Neuronal stem cell (in vitro differentiated cells): ENCODE measurements around the gene C6orf132.

Source experiments
- DNase-seq: peaks from one replicate; pipeline ENCODE4 v3.0.0-alpha.2; 2013; ENCODE audit warnings: low spot score
- H2AFZ ChIP-seq: one replicate; pipeline ENCODE4 v1.6.1; 2013; ENCODE audit warnings: mild to moderate bottlenecking, low read length, inconsistent platforms
- H2AK5ac ChIP-seq: 2 replicates; pipeline ENCODE4 v1.6.1; 2013; ENCODE audit warnings: low read depth, mild to moderate bottlenecking, inconsistent platforms, low read length, moderate library complexity, mixed read lengths
- H2BK120ac ChIP-seq: 2 replicates; pipeline ENCODE4 v1.6.1; 2013; ENCODE audit warnings: low read depth, mild to moderate bottlenecking, inconsistent platforms, low read length, moderate library complexity, mixed read lengths
- H2BK12ac ChIP-seq: one replicate; pipeline ENCODE4 v1.6.1; 2013; ENCODE audit warnings: low read length, inconsistent platforms
- H2BK15ac ChIP-seq: 2 replicates; pipeline ENCODE4 v1.6.1; 2013; ENCODE audit warnings: mild to moderate bottlenecking, low read length, inconsistent platforms, mixed read lengths
- H2BK5ac ChIP-seq: one replicate; pipeline ENCODE4 v1.6.1; 2013; ENCODE audit warnings: inconsistent platforms, mild to moderate bottlenecking, low read length, moderate library complexity
- H3K14ac ChIP-seq: one replicate; pipeline ENCODE4 v1.6.1; 2013; ENCODE audit warnings: low read length, inconsistent platforms
- H3K18ac ChIP-seq: 2 replicates; pipeline ENCODE4 v1.6.1; 2013; ENCODE audit warnings: low read length, inconsistent platforms
- H3K23ac ChIP-seq: 2 replicates; pipeline ENCODE4 v1.6.1; 2013; ENCODE audit warnings: low read depth, mild to moderate bottlenecking, mixed read lengths, low read length, inconsistent platforms; ENCODE audit not compliant: poor library complexity
- H3K27ac ChIP-seq: replicated peaks from 3 replicates; pipeline ENCODE4 v1.5.1; 2013; ENCODE audit warnings: low read length, inconsistent platforms
- H3K27me3 ChIP-seq, 3 experiments: 2 replicates each; pipeline ENCODE4 v1.6.1; 2013; ENCODE audit warnings: low read length in 3 of 3, mild to moderate bottlenecking in 2 of 3, inconsistent platforms in 1 of 3, low read depth in 1 of 3, mixed read lengths in 1 of 3, moderate library complexity in 1 of 3; ENCODE audit not compliant: control insufficient read depth in 3 of 3, insufficient read depth in 3 of 3
- H3K36me3 ChIP-seq, 2 donors: replicated peaks in 1 of 2; 2 replicates each; pipeline ENCODE4 v1.6.1; 2013; ENCODE audit warnings: low read length in 2 of 2; ENCODE audit not compliant: control insufficient read depth in 2 of 2, insufficient read depth in 2 of 2
- H3K4ac ChIP-seq: 2 replicates; pipeline ENCODE4 v1.6.1; 2013; ENCODE audit warnings: inconsistent platforms, mild to moderate bottlenecking, low read length, moderate library complexity
- H3K4me1 ChIP-seq, 2 donors: 1 replicate in 1 of 2; 2 replicates in 1 of 2; pipeline ENCODE4 v1.6.1; 2013; ENCODE audit warnings: low read length in 2 of 2, low read depth in 1 of 2; ENCODE audit not compliant: control insufficient read depth in 2 of 2, insufficient read depth in 1 of 2
- H3K4me2 ChIP-seq: one replicate; pipeline ENCODE4 v1.6.1; 2013; ENCODE audit warnings: mild to moderate bottlenecking, low read length, inconsistent platforms; ENCODE audit not compliant: insufficient read depth, poor library complexity, severe bottlenecking
- H3K4me3 ChIP-seq, 2 donors: 2 replicates each; pipeline ENCODE4 v1.5.1; 2013; ENCODE audit warnings: low read length in 2 of 2, mild to moderate bottlenecking in 2 of 2, inconsistent platforms in 1 of 2, moderate library complexity in 1 of 2
- H3K79me1 ChIP-seq: one replicate; pipeline ENCODE4 v1.6.1; 2013; ENCODE audit warnings: low read depth, mild to moderate bottlenecking, inconsistent platforms, low read length, moderate library complexity
- H3K9ac ChIP-seq: one replicate; pipeline ENCODE4 v1.6.1; 2013; ENCODE audit warnings: mild to moderate bottlenecking, low read depth, low read length, inconsistent platforms; ENCODE audit not compliant: poor library complexity
- H3K9me3 ChIP-seq, 2 donors: replicated peaks in 1 of 2; 2 replicates each; pipeline versions ENCODE3 to v1.6.1; 2013; ENCODE audit warnings: low read length in 2 of 2, mild to moderate bottlenecking in 2 of 2, inconsistent platforms in 1 of 2, low read depth in 1 of 2, mixed read lengths in 1 of 2, moderate library complexity in 1 of 2; ENCODE audit not compliant: control insufficient read depth in 2 of 2, insufficient read depth in 1 of 2
- H4K8ac ChIP-seq: one replicate; pipeline ENCODE4 v1.6.1; 2013; ENCODE audit warnings: low read depth, mild to moderate bottlenecking, inconsistent platforms, low read length, moderate library complexity
- H4K91ac ChIP-seq: one replicate; pipeline ENCODE4 v1.6.1; 2013; ENCODE audit warnings: low read length, low read depth, mild to moderate bottlenecking, inconsistent platforms; ENCODE audit not compliant: poor library complexity
- WGBS, 2 donors: extraction: QIAGEN DNeasy Blood & Tissue Kit; methylation state at CpG; one replicate each; pipeline ENCODE4 v1.1.7; 2013; ENCODE audit warnings: missing lambda C conversion rate in 2 of 2, mixed read lengths in 1 of 2; ENCODE audit not compliant: insufficient read length in 2 of 2, insufficient replicate concordance in 1 of 2; ENCODE audit errors: extremely low coverage in 2 of 2; 5-methylcytosine and 5-hydroxymethylcytosine counted together

C6orf132 gene

DNA sequence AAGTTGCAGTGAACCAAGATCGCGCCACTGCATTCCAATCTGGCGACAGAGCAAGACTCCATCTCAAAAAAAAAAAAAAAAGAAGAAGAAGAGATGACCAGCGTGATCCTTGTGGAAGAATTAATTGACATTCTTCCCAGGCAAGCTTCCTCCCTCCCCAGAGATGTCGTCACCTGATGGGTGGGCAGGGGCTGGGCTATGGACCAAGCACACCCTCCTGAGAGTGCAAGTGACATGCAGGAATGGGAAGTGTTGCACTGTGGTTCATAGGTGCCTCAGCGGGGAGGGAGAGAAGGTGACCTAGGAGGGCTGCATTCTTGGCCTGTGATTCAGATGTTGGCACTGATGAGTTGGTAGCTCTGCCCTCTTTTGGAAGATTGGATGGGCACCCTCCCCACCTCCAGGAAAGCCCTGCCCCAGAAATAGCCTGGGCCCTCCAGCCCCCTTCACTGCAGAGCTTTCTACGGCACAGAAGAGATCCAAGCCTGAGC is 54.3 kb downstream of the C6orf132 start:
- H3K4me2 ChIP-seq = no peak overlapping the region
- no peak overlapping the region for H4K91ac ChIP-seq
- H3K36me3 ChIP-seq = peaks cover 0 to 2% of the 10 kb centered on the region in 2 donors
- no peak overlapping the region for H3K14ac ChIP-seq
- no peak overlapping the region for H2BK15ac ChIP-seq
- no peak overlapping the region for H3K4me3 ChIP-seq
- no peak overlapping the region for H3K18ac ChIP-seq
- H3K79me1 ChIP-seq = no peaks in the 10 kb centered on the region
- no CpG with 5 or more reads among the region's 7 CpGs for WGBS, 2 donors
- no peak overlapping the region for H3K4ac ChIP-seq
- no peak overlapping the region for H2AFZ ChIP-seq
- no peak overlapping the region for H2BK5ac ChIP-seq
- H3K9ac ChIP-seq = peak overlapping the region; percentile 33
- H3K27me3 ChIP-seq = peaks cover 0 to 3% (median 0%) of the 10 kb centered on the region in 3 experiments
- no peak overlapping the region for H2AK5ac ChIP-seq
- H3K27ac ChIP-seq = no peak overlapping the region
- peaks cover 0 to 5% of the 10 kb centered on the region in 2 donors for H3K4me1 ChIP-seq
- no peak overlapping the region for H2BK12ac ChIP-seq
- H2BK120ac ChIP-seq = no peak overlapping the region
- no peaks in the 10 kb centered on the region for H3K9me3 ChIP-seq
- no peak overlapping the region for H3K23ac ChIP-seq
- H4K8ac ChIP-seq = no peak overlapping the region
- no peak for DNase-seq

DNA sequence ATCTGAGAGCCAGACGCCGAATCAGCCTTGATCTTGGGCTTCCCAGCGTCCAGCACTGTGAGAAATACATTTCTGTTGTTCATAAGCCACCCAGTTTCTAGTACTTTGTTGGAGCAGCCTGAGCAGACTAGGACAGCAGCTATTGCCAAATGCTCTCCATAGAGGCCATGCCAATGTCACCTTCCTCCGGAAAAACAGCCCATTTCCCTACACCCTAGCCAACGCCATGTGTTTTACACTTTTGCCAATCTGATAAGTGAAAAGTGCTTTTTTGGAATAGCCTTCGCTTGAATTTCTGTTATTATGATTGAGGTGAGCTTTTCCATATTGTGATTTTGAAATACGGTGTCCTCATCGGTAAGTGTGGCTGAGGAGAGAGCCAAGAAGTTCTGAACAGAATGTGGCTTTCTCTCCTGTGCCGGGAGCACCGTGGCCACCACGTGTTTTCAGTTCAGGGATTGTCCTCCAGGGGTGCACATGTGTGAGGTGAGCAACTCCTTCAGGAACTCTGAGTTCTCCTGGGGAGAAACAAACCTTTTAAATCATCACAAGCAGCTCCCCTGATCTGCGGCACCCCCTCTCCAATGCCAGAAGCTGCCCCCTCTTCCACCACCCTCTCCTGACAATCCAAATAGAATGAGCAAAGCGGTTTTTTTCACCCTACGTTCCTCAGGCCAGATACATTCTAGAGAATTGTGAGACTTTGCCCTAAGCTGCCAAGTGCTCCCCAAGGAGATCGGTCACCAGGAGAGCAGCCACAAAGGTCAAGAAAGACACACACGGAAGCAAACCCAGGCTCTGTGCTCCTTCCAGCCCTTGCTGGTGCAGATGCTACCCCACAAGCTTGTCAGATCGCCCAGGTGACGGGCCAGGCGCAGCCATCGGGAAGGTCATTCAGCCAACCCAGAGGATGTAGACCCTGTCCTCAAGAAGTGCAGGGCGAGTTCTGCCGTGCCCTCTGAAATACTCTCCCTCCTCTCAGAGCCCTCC is 56.1 kb downstream of the C6orf132 start:
- Histone ChIP-seq H3K18ac (no peak overlapping the region), H4K91ac (no peak overlapping the region), H3K9ac (no peak overlapping the region), H3K79me1 (no peaks in the 10 kb centered on the region), H3K14ac (peak overlapping the region; percentile 47), H3K4ac (no peak overlapping the region), H4K8ac (no peak overlapping the region), H3K4me3 (no peak overlapping the region), H3K27me3 (peaks cover 0 to 3% (median 0%) of the 10 kb centered on the region in 3 experiments), H3K4me2 (no peak overlapping the region), H3K27ac (no peak overlapping the region), H2BK15ac (no peak overlapping the region), H3K23ac (no peak overlapping the region), H3K36me3 (peaks cover under 1 to 2% of the 10 kb centered on the region in 2 donors), H2BK120ac (no peak overlapping the region), H3K9me3 (no peaks in the 10 kb centered on the region), H2BK12ac (no peak overlapping the region), H2BK5ac (no peak overlapping the region), H2AFZ (no peak overlapping the region), H2AK5ac (no peak overlapping the region), H3K4me1 (peaks cover 0 to 4% of the 10 kb centered on the region in 2 donors)
- no peak for DNase-seq
- WGBS, 2 donors = no CpG with 5 or more reads among the region's 22 CpGs

DNA sequence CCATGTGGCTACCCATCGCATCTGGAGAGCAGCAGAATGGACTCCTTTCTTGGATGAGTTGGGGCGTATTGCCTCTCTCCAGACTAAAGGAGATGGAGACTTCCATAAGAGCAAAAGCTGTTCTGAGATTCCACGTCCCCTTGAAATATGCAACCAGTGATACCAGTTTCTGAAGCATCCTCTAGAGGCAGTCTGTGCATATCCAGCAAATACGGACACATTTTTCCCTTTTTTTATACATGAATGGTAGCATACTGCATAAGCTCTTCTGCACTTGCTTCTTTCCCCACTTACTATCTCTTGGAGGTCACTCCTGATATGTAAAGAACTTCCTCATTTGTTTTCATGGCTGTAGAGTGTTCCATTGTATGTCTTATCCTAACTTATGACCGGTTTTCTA is 57.5 kb downstream of the C6orf132 start:
- no peak overlapping the region for H2BK120ac ChIP-seq
- H3K4me2 ChIP-seq = no peak overlapping the region
- H3K27me3 ChIP-seq = peaks cover 0 to 3% (median 0%) of the 10 kb centered on the region in 3 experiments
- no peak overlapping the region for H2BK12ac ChIP-seq
- no peak overlapping the region for H2AK5ac ChIP-seq
- H3K23ac ChIP-seq = no peak overlapping the region
- peaks cover 0 to 4% of the 10 kb centered on the region in 2 donors for H3K4me1 ChIP-seq
- WGBS, 2 donors = no CpG with 5 or more reads among the region's 5 CpGs
- H3K4me3 ChIP-seq = no peak overlapping the region
- H4K91ac ChIP-seq = no peak overlapping the region
- no peak overlapping the region for H3K9ac ChIP-seq
- no peak overlapping the region for H4K8ac ChIP-seq
- peaks cover 4 to 11% of the 10 kb centered on the region in 2 donors for H3K36me3 ChIP-seq
- no peak overlapping the region for H3K18ac ChIP-seq
- no peak overlapping the region for H3K4ac ChIP-seq
- no peak overlapping the region for H2AFZ ChIP-seq
- H3K79me1 ChIP-seq = no peaks in the 10 kb centered on the region
- no peaks in the 10 kb centered on the region for H3K9me3 ChIP-seq
- H3K27ac ChIP-seq = no peak overlapping the region
- H2BK15ac ChIP-seq = no peak overlapping the region
- H3K14ac ChIP-seq = no peak overlapping the region
- no peak for DNase-seq
- no peak overlapping the region for H2BK5ac ChIP-seq

DNA sequence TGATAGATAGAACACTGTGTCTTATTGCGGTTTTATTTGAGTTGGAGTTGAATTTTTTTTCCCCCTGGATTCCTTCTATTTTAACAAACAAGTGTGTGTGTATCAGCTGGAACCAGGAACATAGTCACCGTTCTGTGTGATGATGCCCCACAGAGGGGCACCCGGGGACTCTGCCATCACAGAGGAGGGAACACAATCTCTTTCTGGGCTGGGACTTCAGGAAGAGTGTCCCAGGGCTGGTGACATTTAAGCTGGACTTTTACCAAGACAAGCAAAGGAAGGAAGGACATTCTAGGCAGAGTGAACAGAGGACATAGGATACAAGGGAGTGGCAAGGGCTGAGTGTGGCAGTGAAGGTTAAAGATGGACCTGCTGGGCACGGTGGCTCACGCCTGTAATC is 58.9 kb downstream of the C6orf132 start:
- Histone ChIP-seq H2BK5ac (no peak overlapping the region), H3K14ac (no peak overlapping the region), H2BK15ac (no peak overlapping the region), H4K8ac (no peak overlapping the region), H3K79me1 (no peaks in the 10 kb centered on the region), H2AFZ (no peak overlapping the region), H3K9me3 (no peaks in the 10 kb centered on the region), H4K91ac (no peak overlapping the region), H3K27ac (no peak overlapping the region), H3K36me3 (peaks cover 9 to 23% of the 10 kb centered on the region in 2 donors), H3K4me3 (no peak overlapping the region), H2BK120ac (no peak overlapping the region), H3K4ac (no peak overlapping the region), H3K27me3 (peaks cover 0 to 3% (median 0%) of the 10 kb centered on the region in 3 experiments), H3K18ac (no peak overlapping the region), H3K9ac (no peak overlapping the region), H2AK5ac (no peak overlapping the region), H3K23ac (peak overlapping the region; percentile 25), H3K4me2 (no peak overlapping the region), H2BK12ac (no peak overlapping the region), H3K4me1 (peaks cover 0 to 4% of the 10 kb centered on the region in 2 donors)
- WGBS, 2 donors = no CpG with 5 or more reads among the region's 5 CpGs
- DNase-seq = no peak
